Measurements from ENCODE around the gene FNDC8.
"Not testable (repeated sequence)": the region's sequence is repeated elsewhere in the genome, so short reads cannot be mapped to it uniquely, and the experiment has no call there.

FNDC8 gene

DNA sequence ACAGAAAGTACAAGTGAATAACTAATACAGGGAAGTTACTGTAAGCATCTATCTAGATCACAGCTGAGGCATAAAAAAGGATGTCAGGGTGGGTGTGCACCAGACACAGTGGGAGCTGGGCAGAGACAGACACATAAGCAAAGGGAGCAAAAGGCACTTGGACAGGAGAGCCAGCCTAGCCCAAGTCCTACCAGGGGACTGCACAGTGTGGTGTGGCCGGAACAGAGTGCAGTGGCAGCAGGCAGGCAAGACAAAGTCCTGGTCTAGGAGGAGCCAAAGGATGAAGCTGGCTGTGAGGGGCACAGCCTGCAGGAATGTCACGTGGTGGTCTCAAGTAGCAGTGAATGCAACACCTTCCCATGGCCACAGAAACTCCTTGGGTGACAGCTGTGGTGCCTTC, 23.6 kb upstream of the FNDC8 start:
- no peak for DNase-seq

DNA sequence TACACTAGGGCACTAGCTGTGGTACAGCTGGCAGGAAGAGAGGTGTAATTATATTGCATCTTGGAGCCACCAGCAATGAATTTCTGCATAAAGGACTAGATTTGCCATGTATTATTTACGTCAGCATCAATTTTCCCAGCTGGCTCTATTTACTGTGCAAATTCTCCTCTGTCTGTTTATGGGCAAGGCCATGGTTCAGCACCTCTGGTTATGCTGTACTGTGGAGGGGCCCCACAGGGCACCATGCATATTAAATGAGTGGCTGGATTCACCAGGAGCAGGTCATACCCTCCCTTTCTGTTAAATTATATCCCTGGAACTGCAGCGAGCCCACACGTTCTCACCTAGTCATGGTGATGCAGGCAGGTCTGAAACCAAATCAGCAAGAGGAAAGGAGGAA, 21.5 kb upstream of the FNDC8 start:
- DNase-seq, result no peak

DNA sequence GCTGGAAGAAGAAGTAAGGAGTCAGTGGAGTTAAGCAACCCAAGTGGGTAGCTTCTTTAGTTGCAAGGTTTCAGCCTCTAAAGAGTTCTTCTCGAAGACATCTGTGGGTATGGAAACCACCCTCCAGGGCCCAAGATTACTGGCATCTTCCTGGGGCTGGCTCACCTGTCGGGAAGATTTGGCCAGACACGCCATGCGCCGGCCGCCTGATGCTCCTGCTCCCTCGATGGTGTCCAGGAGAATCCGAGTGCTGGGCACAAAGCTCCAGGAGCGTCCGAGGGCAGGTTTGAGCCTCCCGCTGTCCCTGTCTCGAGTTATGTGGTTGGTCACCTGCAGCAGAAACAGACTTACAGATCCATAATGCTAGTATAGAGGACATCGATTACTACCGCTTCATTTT, 20.4 kb upstream of the FNDC8 start:
- DNase-seq, result no peak

DNA sequence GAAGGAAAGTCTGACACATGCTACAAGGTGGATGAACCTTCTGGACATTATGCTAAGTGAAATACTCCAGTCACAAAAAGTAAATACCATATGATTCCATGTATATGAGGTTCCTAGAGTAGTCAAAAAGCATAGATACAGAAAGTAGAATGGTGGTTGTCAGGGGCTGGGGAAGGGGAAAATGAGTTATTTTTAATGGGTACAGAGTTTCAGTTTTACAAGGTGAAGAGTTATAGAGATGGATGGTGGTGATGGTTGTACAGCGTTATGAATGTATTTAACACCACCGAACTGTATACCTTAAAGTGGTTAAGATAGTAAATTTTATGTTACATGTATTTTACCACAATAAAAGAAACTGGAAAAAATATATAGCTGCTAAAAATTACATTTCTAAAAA, 19.7 kb upstream of the FNDC8 start:
- no peak for DNase-seq

DNA sequence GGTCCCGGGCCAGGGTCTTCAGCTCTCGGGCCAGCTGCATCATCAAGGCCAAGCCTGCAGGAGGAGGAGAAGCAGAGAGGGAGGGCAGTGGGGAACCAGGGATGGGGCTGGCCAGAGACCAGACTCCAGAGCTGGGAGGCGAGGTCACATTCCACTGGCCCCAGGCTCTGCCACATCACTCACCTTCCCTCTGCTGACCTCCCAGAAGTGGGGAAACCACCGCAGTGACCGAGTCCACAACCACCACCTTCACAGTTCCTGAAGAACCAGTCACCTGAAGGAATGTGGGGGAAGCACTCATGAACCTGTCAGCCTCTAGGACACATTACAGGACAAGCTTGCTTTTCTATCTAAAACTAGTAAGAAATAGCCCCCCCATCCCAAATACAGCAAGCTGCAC, 18.1 kb upstream of the FNDC8 start:
- no peak for DNase-seq

DNA sequence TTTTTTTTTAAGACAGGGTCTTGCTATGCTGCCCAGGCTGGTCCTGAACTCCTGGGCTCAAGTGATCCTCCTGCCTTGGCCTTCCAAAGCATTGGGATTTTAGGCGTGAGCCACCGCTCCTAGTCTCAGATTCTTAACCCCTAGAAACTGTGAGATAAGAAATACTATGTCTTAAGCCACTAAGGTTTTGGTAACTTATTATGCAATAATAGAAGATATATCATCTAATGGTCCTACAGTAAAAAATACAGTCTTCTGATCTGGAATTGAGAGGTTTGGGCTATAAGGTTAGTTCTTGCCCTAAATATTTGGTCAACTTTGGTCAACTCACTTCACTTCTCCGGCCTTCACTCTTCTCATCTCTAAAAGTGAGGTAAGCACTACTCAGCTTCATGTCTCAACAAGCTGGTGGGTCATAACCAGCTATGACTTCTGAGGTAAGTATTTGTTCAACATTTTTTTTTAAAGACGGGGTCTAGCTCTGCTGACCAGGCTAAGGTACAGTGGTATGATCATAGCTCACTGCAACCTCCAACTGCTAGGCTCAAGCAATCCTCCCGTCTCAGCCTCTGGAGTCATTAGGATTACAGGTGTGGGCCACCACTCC, 16.5 kb upstream of the FNDC8 start:
- no peak for DNase-seq

DNA sequence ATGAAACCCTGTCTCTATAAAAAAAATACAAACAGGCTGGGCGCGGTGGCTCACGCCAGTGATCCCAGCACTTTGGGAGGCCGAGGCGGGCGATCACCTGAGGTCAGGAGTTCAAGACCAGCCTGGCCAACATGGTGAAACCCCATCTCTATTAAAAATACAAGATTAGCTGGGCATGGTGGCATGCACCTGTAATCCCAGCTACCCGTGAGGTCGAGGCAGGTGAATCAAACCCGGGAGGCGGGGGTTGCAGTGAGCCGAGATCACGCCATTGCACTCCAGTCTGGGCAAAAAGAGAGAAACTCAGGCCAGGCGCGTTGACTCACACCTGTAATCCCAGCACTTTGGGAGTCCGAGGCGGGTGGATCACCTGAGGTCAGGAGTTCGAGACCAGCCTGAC, 10.6 kb upstream of the FNDC8 start:
- DNase-seq, result not testable (repeated sequence)

DNA sequence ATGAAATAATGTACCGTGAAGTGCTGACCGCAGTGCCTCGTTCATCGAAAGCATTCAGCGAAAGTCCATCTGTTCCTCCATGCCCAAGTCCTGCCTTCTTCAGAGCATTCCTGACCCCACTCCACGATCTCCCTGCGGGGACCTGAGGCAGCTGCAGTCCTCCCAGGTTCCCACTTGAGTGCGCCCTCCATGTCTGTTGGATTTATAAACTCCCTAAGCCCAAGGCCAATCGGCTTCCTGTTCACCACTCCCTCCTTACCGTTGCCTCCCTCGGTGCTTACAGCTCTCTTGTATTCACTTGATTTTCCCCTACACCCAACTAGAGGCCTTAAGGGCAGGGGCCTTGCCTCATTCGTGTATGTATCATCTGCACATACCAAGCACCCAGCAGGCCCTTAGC, 4.6 kb upstream of the FNDC8 start:
- no peak for DNase-seq

DNA sequence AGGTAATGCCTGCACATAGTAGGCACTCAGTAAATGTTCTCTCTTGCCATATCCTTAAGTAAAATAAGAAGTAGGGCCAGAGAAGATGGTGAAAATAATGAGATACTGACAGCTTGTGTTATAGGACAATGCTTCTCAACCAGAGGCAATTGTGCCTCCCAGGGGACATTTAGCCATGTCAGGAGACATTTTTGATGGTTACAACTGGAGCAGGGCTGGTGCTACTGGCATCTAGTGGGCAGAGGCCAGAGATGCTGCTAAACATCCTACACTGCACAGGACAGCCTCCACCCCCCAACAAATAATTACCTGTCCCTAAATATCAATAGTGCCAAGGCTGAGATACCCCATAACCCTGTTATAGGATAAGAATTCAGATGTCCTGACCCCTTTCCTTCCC, 3.4 kb upstream of the FNDC8 start:
- DNase-seq, result no peak

DNA sequence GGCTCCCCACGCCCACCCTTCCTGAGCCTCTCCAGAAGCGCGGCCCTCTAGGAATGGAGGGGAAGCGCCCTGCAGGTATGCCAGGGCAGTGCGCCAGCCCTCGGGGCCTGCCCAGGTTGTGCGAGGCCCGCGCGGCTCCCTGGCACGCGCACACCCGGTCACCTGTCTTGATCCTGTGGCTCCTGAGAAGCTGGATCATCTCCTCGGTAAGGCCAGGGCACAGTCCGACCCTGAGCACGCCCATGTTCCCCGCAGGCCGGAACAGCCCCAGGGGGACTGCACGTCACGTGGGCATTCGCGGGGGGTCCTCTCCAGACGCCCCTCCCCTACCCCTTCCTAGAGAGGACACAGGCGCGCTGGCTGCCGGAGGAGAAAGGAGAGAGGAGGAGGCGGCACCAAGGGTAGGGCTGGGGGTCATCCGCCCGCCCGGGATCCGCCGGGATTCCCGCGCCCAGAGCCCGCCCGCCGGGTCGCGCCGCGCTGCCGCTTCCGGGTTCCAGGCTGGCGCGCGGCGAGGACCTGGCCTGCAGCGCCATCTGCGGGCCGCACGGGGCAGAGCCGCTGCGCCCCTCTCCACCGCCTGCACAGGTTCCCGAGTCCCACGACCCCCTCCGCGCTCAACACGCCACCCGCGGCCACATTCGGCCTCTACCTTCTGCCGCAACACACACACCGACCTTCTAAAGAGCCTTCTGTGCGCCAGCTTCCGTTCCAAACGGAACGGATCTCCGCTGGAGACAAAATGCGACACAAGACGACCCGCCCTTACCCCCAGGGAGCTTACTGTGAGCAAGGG, 1.8 kb upstream of the FNDC8 start, which contains the start of gene RAD51D:
RAD51D (minus strand) TSS at position 491 of the 796 bp plus-strand sequence; CDS start at position 244, 247 bp downstream.
- peak; percentile 59 for DNase-seq

DNA sequence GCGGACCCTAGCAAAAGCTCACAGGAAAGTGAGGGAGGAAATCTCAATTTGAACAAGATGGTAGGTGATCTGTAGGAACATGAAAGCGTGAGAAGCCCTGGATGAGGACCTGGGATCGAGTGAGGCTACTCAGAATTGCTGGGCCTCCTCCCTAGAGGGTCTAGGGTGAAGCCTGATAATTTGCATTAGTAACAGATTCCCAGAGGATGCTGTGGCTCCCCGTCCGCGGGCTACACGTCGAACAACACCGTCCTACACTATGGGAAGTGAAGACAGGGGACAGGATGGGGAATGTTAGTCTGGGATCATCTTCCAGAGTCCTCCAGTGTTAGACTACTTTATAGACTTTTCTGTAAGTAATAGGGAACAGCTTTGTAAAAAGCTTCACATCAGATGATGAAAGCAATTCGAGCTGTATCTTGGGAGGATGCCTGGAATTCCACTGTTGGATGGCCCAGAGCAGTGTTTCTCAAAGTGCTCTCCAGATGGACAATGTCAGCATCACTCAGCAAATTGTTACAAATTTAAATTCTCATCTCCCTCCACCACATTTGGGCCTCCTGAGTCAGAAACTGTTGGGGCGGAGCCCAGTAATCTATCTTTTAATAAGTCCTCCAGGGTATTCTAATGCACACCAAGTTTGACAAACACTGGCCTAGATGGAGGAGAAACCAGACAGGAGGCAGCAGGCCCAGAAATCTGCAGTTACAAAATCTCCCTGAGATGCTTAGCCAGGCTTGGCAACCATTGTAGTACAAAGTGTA, 6.5 kb downstream of the FNDC8 start:
- DNase-seq, result no peak

DNA sequence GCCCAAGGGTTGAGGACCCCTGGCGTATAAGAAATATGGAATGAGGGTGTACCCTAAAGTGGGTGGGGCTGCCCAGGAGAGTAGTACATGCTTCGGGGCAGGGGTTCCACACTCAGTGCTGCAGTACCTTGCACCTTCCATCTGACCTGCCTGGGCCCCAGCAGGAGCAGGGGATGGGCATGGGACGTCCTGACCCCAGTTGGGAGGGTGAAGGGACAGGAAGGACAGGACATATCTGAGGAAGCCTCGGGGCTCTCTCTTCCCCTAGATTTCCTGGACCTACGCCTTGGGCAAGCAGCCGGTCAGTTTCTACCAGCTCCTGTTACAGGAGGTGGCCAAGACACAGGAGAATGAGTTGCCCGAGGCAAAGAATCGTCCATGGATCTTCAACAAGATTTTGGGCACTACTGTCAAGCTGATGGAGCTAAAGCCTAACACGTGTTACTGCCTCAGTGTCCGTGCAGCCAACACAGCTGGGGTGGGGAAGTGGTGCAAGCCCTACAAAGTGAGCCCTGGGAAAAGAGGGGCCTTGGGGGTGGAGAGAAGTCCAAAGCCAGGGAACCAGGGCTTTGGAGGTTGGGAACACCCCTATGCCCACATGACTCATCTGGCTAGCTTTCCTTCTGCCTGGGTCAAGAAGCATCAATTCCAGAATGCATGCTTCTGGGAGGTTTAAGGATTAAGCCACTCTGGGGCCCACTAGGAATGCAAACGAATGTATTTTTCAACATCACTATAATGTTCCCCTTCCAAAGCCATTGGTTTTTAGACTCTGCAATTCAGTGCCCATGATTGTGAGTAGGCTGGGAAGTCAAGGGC, 7.9 kb downstream of the FNDC8 start:
- DNase-seq, result no peak

DNA sequence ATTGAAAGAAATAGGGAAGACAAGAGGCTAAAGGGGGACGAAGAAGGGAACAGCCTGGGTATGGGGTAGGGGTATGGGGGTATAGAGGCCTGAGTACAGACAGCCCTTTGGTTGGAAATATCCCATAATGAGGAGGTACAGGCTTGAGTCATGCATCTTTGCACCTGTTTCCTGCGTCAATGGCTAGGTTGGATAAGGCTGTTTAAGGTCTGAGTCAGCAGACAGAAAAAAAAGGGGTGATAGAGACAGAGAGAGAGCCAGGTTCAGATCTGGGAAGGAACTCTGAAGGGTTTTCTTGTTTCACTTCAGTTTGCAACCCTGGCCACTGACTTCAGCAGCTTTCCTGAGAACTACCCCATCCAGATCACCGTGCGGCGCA, 8.5 kb downstream of the FNDC8 start:
- no peak for DNase-seq

DNA sequence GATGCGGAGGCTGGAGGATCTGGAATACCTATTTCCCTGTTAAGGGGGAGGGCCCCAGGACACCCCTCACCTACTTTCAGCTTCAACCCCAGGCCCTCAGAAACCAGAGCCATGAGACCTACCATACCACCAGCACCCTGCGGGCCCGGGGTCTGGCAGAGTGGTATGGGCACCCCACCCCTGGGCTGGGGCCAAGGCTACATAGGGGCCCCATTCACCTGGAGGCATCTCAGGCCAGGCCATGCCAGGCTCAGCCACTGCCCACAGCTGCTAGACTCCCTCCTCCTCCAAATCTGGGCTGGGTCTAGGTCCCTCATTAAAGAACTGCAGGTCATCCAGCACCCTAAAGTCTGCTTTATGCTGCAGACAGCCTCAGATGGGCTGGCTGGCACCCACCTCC, 9.0 kb downstream of the FNDC8 start:
- no peak for DNase-seq

DNA sequence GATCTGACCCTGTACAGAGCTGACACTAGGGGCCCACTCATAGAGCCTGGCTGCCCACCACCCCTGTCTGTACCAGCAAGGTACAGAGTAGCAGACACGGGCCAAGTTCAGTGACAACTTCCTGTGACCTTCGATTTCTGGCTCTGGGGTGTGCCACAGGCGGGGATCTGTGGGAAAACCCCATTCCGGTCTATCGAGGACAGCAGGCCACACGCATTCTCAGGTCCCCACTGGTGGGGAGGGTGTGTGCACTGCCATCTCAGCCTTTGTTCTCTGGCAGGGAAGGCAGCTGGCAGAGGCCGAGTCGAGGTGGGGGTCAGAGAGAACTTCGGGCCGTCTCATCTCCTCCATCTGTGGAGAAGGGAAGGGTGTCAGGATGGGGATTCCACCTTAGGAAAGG, 10.7 kb downstream of the FNDC8 start:
- no peak for DNase-seq

DNA sequence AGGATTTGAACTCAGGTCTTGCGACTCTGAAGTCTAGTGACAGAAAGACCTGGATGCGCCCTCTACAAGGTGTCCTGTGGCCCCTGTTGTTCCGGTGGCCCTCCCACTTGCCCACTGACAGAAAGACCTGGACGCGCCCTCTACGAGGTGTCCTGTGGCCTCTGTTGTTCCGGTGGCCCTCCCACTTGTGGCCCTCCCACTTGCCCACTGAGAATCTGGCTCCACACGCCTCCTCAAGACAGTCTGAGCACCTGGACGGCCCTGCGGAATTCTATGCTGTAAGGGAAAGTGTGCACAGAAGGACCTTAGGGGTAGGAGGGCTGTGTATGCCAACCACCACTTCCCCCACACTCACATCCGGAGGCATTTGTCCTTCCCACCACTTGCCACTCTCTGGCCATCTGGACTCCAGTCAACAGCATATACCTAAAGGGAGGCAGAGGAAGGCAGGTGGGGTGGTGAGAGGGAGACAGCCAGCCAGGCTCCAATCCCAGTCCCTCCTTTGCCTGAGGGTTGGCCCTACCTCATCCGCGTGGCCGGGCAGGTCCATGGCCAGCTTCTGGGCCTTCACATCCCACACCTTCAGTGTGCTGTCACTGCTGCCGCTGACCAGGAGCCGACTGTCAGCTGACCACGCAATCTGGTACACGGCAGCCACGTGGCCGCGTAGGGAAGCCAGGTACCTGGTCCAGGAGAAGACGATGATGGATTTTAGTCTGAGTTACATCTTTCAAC, 11.6 kb downstream of the FNDC8 start:
- no peak for DNase-seq

DNA sequence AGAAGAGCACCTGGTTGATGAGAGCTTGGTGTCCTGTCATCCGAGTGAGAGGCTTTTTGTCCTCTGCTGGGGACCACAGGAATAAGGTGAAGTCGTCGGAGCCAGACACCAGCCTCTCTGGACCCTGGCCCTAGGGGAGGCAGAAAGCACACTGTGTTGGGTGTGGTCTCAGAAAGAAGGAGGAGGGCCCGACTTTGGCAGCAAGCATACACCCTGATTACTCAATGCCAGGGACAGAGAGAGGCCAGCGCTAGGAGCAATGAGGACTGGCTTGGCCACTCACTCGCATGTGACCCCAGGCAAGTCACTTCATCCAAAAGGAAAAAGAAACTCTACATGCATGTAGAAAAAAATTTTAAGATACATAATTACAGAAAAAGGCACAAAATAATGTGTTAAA, 13.9 kb downstream of the FNDC8 start:
- no peak for DNase-seq

DNA sequence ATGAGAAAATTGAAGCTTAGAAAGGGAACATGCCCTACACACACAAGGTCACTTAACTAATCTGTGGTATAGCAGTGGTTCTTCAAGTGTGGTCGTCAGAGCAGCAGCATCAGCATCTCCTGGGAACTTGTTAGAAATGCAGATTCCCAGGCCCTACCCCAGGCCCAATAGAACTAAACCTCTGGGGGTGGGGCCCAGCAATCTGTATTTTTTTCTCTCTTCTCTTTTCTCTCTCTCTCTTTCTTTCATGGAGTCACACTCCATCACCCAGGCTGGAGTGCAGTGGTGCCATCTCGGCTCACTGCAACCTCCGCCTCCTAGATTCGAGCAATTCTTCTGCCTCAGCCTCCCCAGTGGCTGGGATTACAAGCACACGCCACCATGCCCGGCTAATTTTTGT, 16.8 kb downstream of the FNDC8 start:
- no peak for DNase-seq

DNA sequence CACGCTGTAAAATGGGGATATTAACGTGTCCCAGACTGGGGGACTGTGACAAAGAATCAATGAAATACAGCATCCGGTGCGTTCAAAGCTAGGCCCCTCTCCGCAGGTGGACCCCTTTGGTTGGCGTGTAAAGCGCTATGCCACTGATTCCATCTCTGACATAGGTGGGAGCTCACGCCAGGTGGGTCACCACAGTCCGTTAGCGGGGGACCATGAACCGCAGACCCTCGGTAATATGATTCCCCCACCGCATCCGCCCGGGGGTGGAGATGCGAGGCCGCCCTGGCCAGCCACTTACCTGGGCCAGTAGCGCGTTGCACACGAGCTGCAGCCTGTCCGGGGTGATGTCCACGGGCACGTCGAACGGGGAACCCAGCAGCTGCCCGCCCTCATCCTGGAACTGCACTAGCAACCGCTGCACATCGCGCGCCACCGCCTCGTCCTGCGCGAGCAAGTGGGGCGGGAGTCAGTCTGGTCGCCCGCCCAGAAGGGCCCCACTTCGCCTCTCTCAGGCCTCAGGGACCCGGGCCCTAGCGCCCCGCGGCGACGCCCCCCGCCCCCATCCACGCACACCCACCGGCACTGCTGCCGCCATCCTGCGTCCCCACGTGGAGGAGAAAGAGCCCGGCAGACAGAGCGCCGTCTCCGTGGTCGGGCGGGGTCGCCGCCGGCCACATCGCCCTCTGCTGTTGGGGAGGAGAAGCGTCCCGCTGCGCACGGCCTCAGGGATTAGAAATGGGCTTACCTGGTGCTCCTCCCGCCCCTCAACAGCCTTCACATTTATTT, 20.5 kb downstream of the FNDC8 start, which contains the start of gene NLE1:
NLE1 (minus strand) TSS at position 623 of the 786 bp plus-strand sequence; CDS start at position 595, 28 bp downstream.
- DNase-seq, result peak; percentile 54

DNA sequence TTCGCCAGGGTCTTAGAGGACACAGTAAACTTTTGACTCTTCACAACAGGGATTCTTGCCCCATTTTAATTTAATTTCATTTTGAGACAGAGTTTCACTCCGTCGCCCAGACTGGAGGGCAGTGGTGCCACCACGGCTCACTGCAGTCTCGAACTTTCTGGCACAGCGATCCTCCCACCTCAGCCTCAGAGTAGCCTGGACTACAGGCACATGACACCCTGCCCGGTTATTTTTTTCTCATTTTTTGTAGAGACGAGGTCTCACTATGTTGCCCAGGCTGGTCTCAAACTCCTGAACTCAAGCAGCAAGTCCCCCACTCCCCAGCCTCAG, 21.0 kb downstream of the FNDC8 start:
- DNase-seq, result no peak

DNA sequence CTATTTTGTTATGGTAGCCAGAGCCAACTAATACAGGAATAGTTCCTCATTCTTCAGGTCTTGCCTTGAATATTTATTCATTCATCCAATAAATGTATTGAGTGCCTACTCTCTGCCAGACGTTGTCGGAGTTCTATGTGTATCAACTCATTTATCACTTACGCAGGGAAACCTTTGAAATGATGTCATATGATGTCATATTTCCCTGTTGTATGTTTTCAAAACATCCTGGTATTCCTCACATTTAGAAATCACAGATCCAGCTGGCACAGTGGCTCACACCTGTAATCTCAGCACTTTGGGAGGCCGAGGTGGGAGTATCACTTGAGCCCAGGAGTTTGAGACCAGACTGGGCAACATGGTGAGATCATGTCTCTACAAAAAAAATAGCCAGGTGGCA, 23.4 kb downstream of the FNDC8 start:
- no peak for DNase-seq
